NB4 (cell line): ENCODE data around the gene WFIKKN1.

Source experiments
- CTCF ChIP-seq: IDR thresholded peaks from one replicate; pipeline ENCODE4 v1.5.1; 2012; ENCODE audit warnings: low read depth, low read length
- MAX ChIP-seq: IDR thresholded peaks from 2 replicates; pipeline ENCODE4 v1.6.1; 2011; ENCODE audit warnings: low read depth, low read length
- MYC ChIP-seq: IDR thresholded peaks from 2 replicates; pipeline ENCODE4 v1.6.1; 2011; ENCODE audit warnings: low read depth, low read length
- POLR2A ChIP-seq: IDR thresholded peaks from 2 replicates; pipeline ENCODE4 v1.6.1; 2011; ENCODE audit warnings: mild to moderate bottlenecking; ENCODE audit not compliant: insufficient read length; ENCODE audit errors: extremely low read depth

- no peak for TF ChIP-seq CTCF
- TF ChIP-seq MAX, result no peak
- no peak for TF ChIP-seq POLR2A
- no peak for TF ChIP-seq MYC
These were observed 45.7 kb downstream of the WFIKKN1 start for GRCh38 chr16:676565-676902.
